B cell (primary cell): Measurements from ENCODE around the gene CRTC1. TPM values are rescaled to one million over a fixed set of nuclear protein-coding genes. Genes with fewer than 3 reads are reported as not detected.

Experiments
- ATAC-seq: fragments of 200-7000 bp; cut with Tn5 transposase; one replicate; pipeline ENCODE4 v1.10.0; 2021; ENCODE audit warnings: low read depth, mild to moderate bottlenecking, moderate number of reproducible peaks, moderate library complexity
- CTCF ChIA-PET: fragments of 350-600 bp; sonication (Branson Sonifier 250); formaldehyde crosslinking; loops from one replicate; lab custom pipeline; 2021; ENCODE audit warnings: antibody characterized with exemption, inconsistent platforms; lab: Charles Lee
- POLR2A ChIA-PET: fragments of 350-600 bp; sonication (Branson Sonifier 250); formaldehyde crosslinking; loops from one replicate; lab custom pipeline; 2021; ENCODE audit warnings: antibody characterized with exemption; lab: Charles Lee
- DNase-seq: peaks from one replicate; pipeline ENCODE4 v3.0.0; 2013
- H2AFZ ChIP-seq: 2 replicates; pipeline ENCODE4 v1.6.1; 2012; ENCODE audit warnings: mild to moderate bottlenecking, low read depth, low read length; ENCODE audit not compliant: insufficient read depth, poor library complexity, severe bottlenecking
- H3K27ac ChIP-seq, 2 donors: 1 replicate in 1 of 2; 2 replicates in 1 of 2; pipeline ENCODE4 v1.5.1; 2012 to 2013; ENCODE audit warnings: low read length in 2 of 2, mild to moderate bottlenecking in 2 of 2, moderate library complexity in 1 of 2
- H3K27me3 ChIP-seq, 4 experiments: fragments of 200-600 bp in 1 of 4; sonication (generic) in 1 of 4; replicated peaks in 1 of 4; 1 replicate in 2 of 4; 2 replicates in 2 of 4; pipeline versions ENCODE4 v1.6.1 to v1.7.0; 2013 to 2016; ENCODE audit warnings: low read length in 3 of 4, mild to moderate bottlenecking in 2 of 4, mixed read lengths in 1 of 4, moderate library complexity in 1 of 4; ENCODE audit not compliant: insufficient read depth in 4 of 4, control insufficient read depth in 3 of 4; ENCODE audit errors: control extremely low read depth in 1 of 4
- H3K36me3 ChIP-seq, 2 experiments: replicated peaks in 1 of 2; 1 replicate in 1 of 2; 2 replicates in 1 of 2; pipeline versions ENCODE4 v1.6.1 to v1.7.1; 2013; ENCODE audit warnings: low read length in 1 of 2; ENCODE audit not compliant: insufficient read depth in 2 of 2, control insufficient read depth in 1 of 2; ENCODE audit errors: control extremely low read depth in 1 of 2, extremely low read depth in 1 of 2
- H3K4me1 ChIP-seq, 2 donors: fragments of 200-600 bp in 1 of 2; sonication (generic) in 1 of 2; 1 replicate in 1 of 2; 2 replicates in 1 of 2; pipeline versions ENCODE4 v1.5.1 to v1.6.1; 2013 to 2017; ENCODE audit warnings: low read length in 2 of 2; ENCODE audit not compliant: control insufficient read depth in 2 of 2, insufficient read depth in 2 of 2
- H3K4me2 ChIP-seq: replicated peaks from 2 replicates; pipeline ENCODE3; 2012; ENCODE audit warnings: mild to moderate bottlenecking, low read depth, low read length; ENCODE audit not compliant: poor library complexity, severe bottlenecking
- H3K4me3 ChIP-seq, 5 experiments: fragments of 200-600 bp in 1 of 5; sonication (generic) in 1 of 5; 1 replicate in 3 of 5; 2 replicates in 2 of 5; pipeline versions ENCODE4 v1.5.1 to v1.7.0; 2011 to 2016; ENCODE audit warnings: low read length in 4 of 5, mild to moderate bottlenecking in 4 of 5, low read depth in 2 of 5, control low read depth in 1 of 5, moderate library complexity in 1 of 5; ENCODE audit not compliant: insufficient read depth in 1 of 5; ENCODE audit errors: control extremely low read depth in 1 of 5, extremely low read depth in 1 of 5
- H3K79me2 ChIP-seq: fragments of 200-600 bp; sonication (generic); one replicate; pipeline ENCODE4 v1.6.0; 2016; ENCODE audit warnings: low read length; ENCODE audit not compliant: control insufficient read depth, insufficient read depth
- H3K9ac ChIP-seq: fragments of 200-600 bp; sonication (generic); 2 replicates; pipeline ENCODE4 v1.6.1; 2017; ENCODE audit warnings: mild to moderate bottlenecking, low read length, moderate library complexity
- H3K9me3 ChIP-seq, 3 donors: one replicate each; pipeline versions ENCODE4 v1.6.1 to v1.7.1; 2013; ENCODE audit warnings: low read length in 2 of 3; ENCODE audit not compliant: control insufficient read depth in 2 of 3, insufficient read depth in 1 of 3; ENCODE audit errors: control extremely low read depth in 1 of 3
- H4K20me1 ChIP-seq: 2 replicates; pipeline ENCODE4 v1.6.0; 2012; ENCODE audit warnings: mild to moderate bottlenecking, low read length; ENCODE audit not compliant: insufficient read depth, control insufficient read depth, poor library complexity, severe bottlenecking
- H3K27ac Mint-ChIP-seq: one replicate; pipeline ENCODE4 v1.8.0; 2021; ENCODE audit warnings: mixed read lengths
- H3K27me3 Mint-ChIP-seq: one replicate; pipeline ENCODE4 v1.8.0; 2021; ENCODE audit warnings: mixed read lengths
- H3K4me1 Mint-ChIP-seq: one replicate; pipeline ENCODE4 v1.8.0; 2021; ENCODE audit warnings: mixed read lengths
- H3K4me3 Mint-ChIP-seq: one replicate; pipeline ENCODE4 v1.8.0; 2021; ENCODE audit warnings: mixed read lengths
- H3K9me3 Mint-ChIP-seq: one replicate; pipeline ENCODE4 v1.8.0; 2022; ENCODE audit warnings: mixed read lengths; ENCODE audit not compliant: insufficient read depth
- CTCF ChIP-seq: fragments of 200-600 bp; IDR thresholded peaks from one replicate; pipeline ENCODE4 v1.8.0; 2022; ENCODE audit warnings: antibody characterized with exemption, mild to moderate bottlenecking
- EZH2 ChIP-seq: IDR thresholded peaks from 2 replicates; pipeline ENCODE4 v1.6.1; 2012; ENCODE audit warnings: borderline replicate concordance, low read depth, mild to moderate bottlenecking, moderate library complexity, low read length; ENCODE audit not compliant: insufficient read depth, poor library complexity, severe bottlenecking
- WGBS: methylation state at CpG from one replicate; pipeline ENCODE4 v1.1.5; 2013; ENCODE audit warnings: missing lambda C conversion rate; ENCODE audit not compliant: insufficient coverage; 5-methylcytosine and 5-hydroxymethylcytosine counted together
- intact Hi-C: fragments of 100-400 bp; cut with micrococcal nuclease; formaldehyde crosslinking; loops from one replicate; pipeline ENCODE4 v1.10.0; 2022
- polyA plus RNA-seq: library from polyadenylated mRNA; depleted of rRNA; stranded (reverse); fragments of >200 nt; gene quantifications from 2 replicates; pipeline ENCODE4 v1.2.3, GENCODE V29; 2012
- total RNA-seq, 2 donors: library from RNA; stranded (reverse); fragments of 120-200 nt in 1 of 2; gene quantifications; 1 replicate in 1 of 2; 2 replicates in 1 of 2; pipeline versions ENCODE4 v1.2.3 to v1.2.4, GENCODE V29; 2013 to 2022

CRTC1 gene
- total and polyA plus RNA-seq, 2 donors (not counting 1 experiment from before 2014, with no cell fraction given) = 15.9 to 30.1 TPM

DNA sequence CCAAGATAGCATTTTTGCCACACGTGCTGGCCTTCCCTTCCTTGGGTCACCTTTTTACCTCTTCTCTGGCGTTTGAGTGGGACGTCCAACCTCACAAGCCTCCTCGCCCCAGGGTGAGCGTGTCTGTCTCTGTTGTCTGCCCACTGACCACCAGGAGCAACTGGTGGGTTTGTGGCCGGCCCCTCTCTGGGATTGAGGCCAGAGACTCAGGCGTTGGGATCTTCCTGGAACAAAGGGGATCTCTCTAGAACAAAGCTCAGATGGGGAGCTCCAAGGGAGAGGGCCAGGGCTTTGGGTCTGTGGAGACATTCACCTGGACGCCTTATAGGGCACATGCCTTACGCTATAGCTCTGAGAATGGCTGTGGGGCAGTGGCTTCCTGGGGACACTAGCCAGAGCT lies 90.2 kb downstream of the CRTC1 start:
- Histone ChIP-seq H3K27ac (no peak overlapping the region), H2AFZ (no peak overlapping the region), H3K27me3 (no peaks in the 10 kb centered on the region), H3K9me3 (no peaks in the 10 kb centered on the region), H3K4me3 (no peak overlapping the region), H3K4me2 (no peak overlapping the region), H3K36me3 (peaks cover 0 to 8% of the 10 kb centered on the region in 2 experiments), H3K4me1 (no peaks in the 10 kb centered on the region), H4K20me1 (no peaks in the 10 kb centered on the region), H3K79me2 (no peaks in the 10 kb centered on the region), H3K9ac (no peak overlapping the region)
- ATAC-seq (no peak), DNase-seq (no peak)
- Mint-ChIP-seq H3K27ac (no peak overlapping the region), H3K4me1 (no peaks in the 10 kb centered on the region), H3K4me3 (no peak overlapping the region), H3K9me3 (no peaks in the 10 kb centered on the region), H3K27me3 (no peaks in the 10 kb centered on the region)
- ChIA-PET CTCF (no interaction called here), POLR2A (no interaction called here)
- intact Hi-C loops = no loop called here
- WGBS = 91% methylated on average over 9 of the region's 9 CpGs
- TF ChIP-seq CTCF (no peak), EZH2 (no peak)

DNA sequence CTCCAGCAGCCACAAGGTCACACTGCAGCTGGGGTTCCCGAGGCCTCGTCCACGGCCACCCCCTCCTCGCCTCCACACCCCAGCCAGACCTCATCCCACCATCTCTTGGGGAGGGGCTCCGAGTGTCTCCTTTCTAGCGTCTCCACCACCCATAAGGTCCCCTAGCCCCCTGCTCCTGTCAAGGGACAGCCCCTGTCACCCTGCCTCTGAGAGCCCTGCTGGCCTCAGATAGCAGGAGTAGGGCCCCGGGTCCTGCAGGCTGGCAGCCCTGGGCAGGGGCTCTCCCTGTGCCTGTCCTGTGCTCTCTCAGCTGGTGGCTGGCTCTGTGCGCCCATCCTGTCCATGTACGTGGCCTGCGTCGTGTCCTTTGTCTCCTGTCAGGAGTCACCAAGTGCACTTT lies 90.6 kb downstream of the CRTC1 start:
- Histone ChIP-seq H3K4me1 (no peaks in the 10 kb centered on the region), H3K4me2 (no peak overlapping the region), H3K9me3 (no peaks in the 10 kb centered on the region), H3K4me3 (no peak overlapping the region), H4K20me1 (no peaks in the 10 kb centered on the region), H3K27me3 (no peaks in the 10 kb centered on the region), H3K27ac (no peak overlapping the region), H3K36me3 (peaks cover 0 to 5% of the 10 kb centered on the region in 2 experiments), H3K9ac (no peak overlapping the region), H3K79me2 (no peaks in the 10 kb centered on the region), H2AFZ (no peak overlapping the region)
- no peaks in the 10 kb centered on the region for H3K4me1 Mint-ChIP-seq
- CTCF ChIA-PET = no interaction called here
- H3K27me3 Mint-ChIP-seq = no peaks in the 10 kb centered on the region
- no peak for TF ChIP-seq CTCF
- no peak for TF ChIP-seq EZH2
- intact Hi-C loops = no loop called here
- DNase-seq (no peak), ATAC-seq (no peak)
- POLR2A ChIA-PET = no interaction called here
- H3K9me3 Mint-ChIP-seq = no peaks in the 10 kb centered on the region
- WGBS = 91% methylated on average over 11 of the region's 11 CpGs
- no peak overlapping the region for H3K27ac Mint-ChIP-seq
- no peak overlapping the region for H3K4me3 Mint-ChIP-seq
